Naive thymus-derived CD4-positive, alpha-beta T cell (primary cell): ENCODE measurements around the gene EFR3B. TPM values are rescaled to one million over a fixed set of nuclear protein-coding genes. Genes with fewer than 3 reads are reported as not detected.
"Not testable (repeated sequence)": the region's sequence is repeated elsewhere in the genome, so short reads cannot be mapped to it uniquely, and the experiment has no call there.

Experiments used
- ATAC-seq: fragments of 150-1000 bp; cut with Tn5 transposase; 2 replicates; pipeline ENCODE4 v1.10.0; 2021; ENCODE audit warnings: mild to moderate bottlenecking, moderate library complexity
- CTCF ChIA-PET: fragments of 350-600 bp; sonication (Branson Sonifier 250); formaldehyde crosslinking; loops from one replicate; lab custom pipeline; 2021; ENCODE audit warnings: antibody characterized with exemption; lab: Charles Lee
- POLR2A ChIA-PET: fragments of 350-600 bp; sonication (Branson Sonifier 250); formaldehyde crosslinking; loops from one replicate; lab custom pipeline; 2021; ENCODE audit warnings: antibody characterized with exemption, inconsistent platforms; lab: Charles Lee
- DNase-seq, 9 donors: peaks; one replicate each; pipeline versions ENCODE4 v3.0.0 to v3.0.0-alpha.2; 2020 to 2022; ENCODE audit warnings: mixed read lengths in 1 of 9
- H3K27ac ChIP-seq: one replicate; pipeline ENCODE4 v1.7.0; 2013; ENCODE audit warnings: mild to moderate bottlenecking, low read depth, low read length, moderate library complexity
- H3K27me3 ChIP-seq, 2 donors: one replicate each; pipeline ENCODE4 v1.7.0; 2013; ENCODE audit warnings: low read length in 2 of 2, mild to moderate bottlenecking in 2 of 2, moderate library complexity in 2 of 2; ENCODE audit not compliant: control insufficient read depth in 2 of 2, insufficient read depth in 2 of 2
- H3K36me3 ChIP-seq, 3 experiments: 1 replicate in 2 of 3; 2 replicates in 1 of 3; pipeline ENCODE4 v1.7.0; 2013; ENCODE audit warnings: low read length in 3 of 3, mild to moderate bottlenecking in 3 of 3, moderate library complexity in 1 of 3; ENCODE audit not compliant: insufficient read depth in 3 of 3, control insufficient read depth in 2 of 3
- H3K4me1 ChIP-seq, 2 donors: one replicate each; pipeline ENCODE4 v1.7.0; 2013; ENCODE audit warnings: low read length in 2 of 2, mild to moderate bottlenecking in 2 of 2, moderate library complexity in 1 of 2; ENCODE audit not compliant: control insufficient read depth in 2 of 2, insufficient read depth in 2 of 2
- H3K4me3 ChIP-seq: 2 replicates; pipeline ENCODE4 v1.7.0; 2013; ENCODE audit warnings: mild to moderate bottlenecking, low read length
- H3K9me3 ChIP-seq, 3 experiments: 1 replicate in 2 of 3; 2 replicates in 1 of 3; pipeline ENCODE4 v1.7.0; 2013; ENCODE audit warnings: low read length in 3 of 3; ENCODE audit not compliant: control insufficient read depth in 2 of 3
- H3K27ac Mint-ChIP-seq, 9 donors: one replicate each; pipeline ENCODE4 v1.8.0; 2020 to 2022; ENCODE audit warnings: mixed read lengths in 9 of 9, mild to moderate bottlenecking in 8 of 9, moderate library complexity in 5 of 9, inconsistent platforms in 2 of 9
- H3K27me3 Mint-ChIP-seq, 5 donors: one replicate each; pipeline ENCODE4 v1.8.0; 2021 to 2022; ENCODE audit warnings: mixed read lengths in 5 of 5, mild to moderate bottlenecking in 1 of 5
- H3K36me3 Mint-ChIP-seq, 5 donors: one replicate each; pipeline ENCODE4 v1.8.0; 2020 to 2022; ENCODE audit warnings: mixed read lengths in 5 of 5, mild to moderate bottlenecking in 3 of 5, inconsistent platforms in 1 of 5
- H3K4me1 Mint-ChIP-seq, 7 donors: one replicate each; pipeline ENCODE4 v1.8.0; 2020 to 2022; ENCODE audit warnings: mixed read lengths in 7 of 7, mild to moderate bottlenecking in 3 of 7, inconsistent platforms in 1 of 7
- H3K4me3 Mint-ChIP-seq, 10 donors: one replicate each; pipeline ENCODE4 v1.8.0; 2020 to 2022; ENCODE audit warnings: mild to moderate bottlenecking in 10 of 10, mixed read lengths in 10 of 10, moderate library complexity in 6 of 10, inconsistent platforms in 2 of 10
- H3K9me3 Mint-ChIP-seq, 11 donors: one replicate each; pipeline ENCODE4 v1.8.0; 2020 to 2022; ENCODE audit warnings: mixed read lengths in 11 of 11, mild to moderate bottlenecking in 4 of 11, inconsistent platforms in 1 of 11, moderate library complexity in 1 of 11
- intact Hi-C, 2 donors: fragments of 100-400 bp; cut with micrococcal nuclease; formaldehyde crosslinking; loops; one replicate each; pipeline ENCODE4 v1.15.1; 2023
- polyA plus RNA-seq, 2 donors: library from polyadenylated mRNA; unstranded; fragments of 300-500 nt; fragmentation: Illumina TruSeq; gene quantifications; one replicate each; pipeline ENCODE4 v1.2.3, GENCODE V29; 2021
- total RNA-seq, 6 experiments: library from RNA in 5 of 6; stranded (reverse) in 5 of 6; gene quantifications; 1 replicate in 5 of 6; 2 replicates in 1 of 6; pipeline ENCODE4 v1.2.3 and lab custom pipeline; 2021 to 2026

The EFR3B gene
- total and polyA plus RNA-seq, 7 experiments from 2014 or later = 0.05 to 0.10 (median 0.08) TPM; not detected in 3

- no peak for DNase-seq
- Histone ChIP-seq H3K36me3 (no peaks in the 10 kb centered on the region), H3K9me3 (no peaks in the 10 kb centered on the region), H3K27ac (no peak overlapping the region), H3K4me3 (no peak overlapping the region), H3K27me3 (no peaks in the 10 kb centered on the region), H3K4me1 (no peaks in the 10 kb centered on the region)
- intact Hi-C loops = no loop called here
- ChIA-PET CTCF (no interaction called here), POLR2A (no interaction called here)
- Mint-ChIP-seq H3K9me3 (peaks cover 0 to under 1% (median 0%) of the 10 kb centered on the region in 11 donors), H3K4me3 (no peak overlapping the region), H3K4me1 (no peaks in the 10 kb centered on the region), H3K27ac (no peak overlapping the region), H3K27me3 (peaks cover 0 to 6% (median 0%) of the 10 kb centered on the region in 5 donors), H3K36me3 (peaks cover 0 to 3% (median 0%) of the 10 kb centered on the region in 5 donors)
- no peak for ATAC-seq
Measured at GRCh38 chr2:25089605-25090315, 47.9 kb downstream of the EFR3B start.

- POLR2A ChIA-PET = no interaction called here
- DNase-seq (no peak), ATAC-seq (no peak)
- H3K9me3 ChIP-seq = no peaks in the 10 kb centered on the region
- intact Hi-C loops = no loop called here
- H3K4me3 Mint-ChIP-seq = no peak overlapping the region
- H3K9me3 Mint-ChIP-seq = peaks cover 0 to 2% (median 0%) of the 10 kb centered on the region in 11 donors
- H3K27me3 Mint-ChIP-seq = peaks cover 0 to 6% (median 0%) of the 10 kb centered on the region in 5 donors
- peaks cover 0 to 3% (median 0%) of the 10 kb centered on the region in 5 donors for H3K36me3 Mint-ChIP-seq
- no peak overlapping the region for H3K27ac Mint-ChIP-seq
- no peaks in the 10 kb centered on the region for H3K4me1 ChIP-seq
- no peak overlapping the region for H3K4me3 ChIP-seq
- H3K4me1 Mint-ChIP-seq = no peaks in the 10 kb centered on the region
- H3K36me3 ChIP-seq = no peaks in the 10 kb centered on the region
- no peak overlapping the region for H3K27ac ChIP-seq
- H3K27me3 ChIP-seq = no peaks in the 10 kb centered on the region
- CTCF ChIA-PET = no interaction called here
Measured at GRCh38 chr2:25090801-25091200, 48.9 kb downstream of the EFR3B start.

- no peak overlapping the region for H3K4me3 ChIP-seq
- H3K4me1 ChIP-seq = no peaks in the 10 kb centered on the region
- DNase-seq (no peak), ATAC-seq (no peak)
- no peaks in the 10 kb centered on the region for H3K27me3 ChIP-seq
- H3K4me3 Mint-ChIP-seq = no peak overlapping the region
- H3K27ac Mint-ChIP-seq = no peak overlapping the region
- ChIA-PET CTCF (no interaction called here), POLR2A (no interaction called here)
- intact Hi-C loops = no loop called here
- peaks cover 0 to 3% (median 0%) of the 10 kb centered on the region in 5 donors for H3K36me3 Mint-ChIP-seq
- H3K36me3 ChIP-seq = no peaks in the 10 kb centered on the region
- peaks cover 0 to 6% (median 0%) of the 10 kb centered on the region in 5 donors for H3K27me3 Mint-ChIP-seq
- peaks cover 0 to 2% (median 0%) of the 10 kb centered on the region in 11 donors for H3K9me3 Mint-ChIP-seq
- H3K27ac ChIP-seq = no peak overlapping the region
- no peaks in the 10 kb centered on the region for H3K4me1 Mint-ChIP-seq
- H3K9me3 ChIP-seq = no peaks in the 10 kb centered on the region
Measured at GRCh38 chr2:25091265-25091664, 49.4 kb downstream of the EFR3B start.

- peaks cover 0 to 3% (median 0%) of the 10 kb centered on the region in 5 donors for H3K36me3 Mint-ChIP-seq
- intact Hi-C loops = no loop called here
- no peaks in the 10 kb centered on the region for H3K4me1 ChIP-seq
- H3K27me3 ChIP-seq = no peaks in the 10 kb centered on the region
- peaks cover 0 to 6% (median 0%) of the 10 kb centered on the region in 5 donors for H3K27me3 Mint-ChIP-seq
- no peaks in the 10 kb centered on the region for H3K4me1 Mint-ChIP-seq
- H3K9me3 Mint-ChIP-seq = peaks cover 0 to 3% (median 0%) of the 10 kb centered on the region in 11 donors
- H3K36me3 ChIP-seq = no peaks in the 10 kb centered on the region
- DNase-seq (no peak), ATAC-seq (no peak)
- ChIA-PET POLR2A (no interaction called here), CTCF (interaction anchor here (0.6 kb wide), 1 partner anchor 362 kb away, joined by 3 read pairs; no protein-coding TSS in a partner anchor)
- no peak overlapping the region for H3K4me3 Mint-ChIP-seq
- H3K27ac ChIP-seq = no peak overlapping the region
- no peak overlapping the region for H3K4me3 ChIP-seq
- no peak overlapping the region for H3K27ac Mint-ChIP-seq
- H3K9me3 ChIP-seq = no peaks in the 10 kb centered on the region
Measured at GRCh38 chr2:25098056-25098455, 56.2 kb downstream of the EFR3B start.

GRCh38 chr2:25098670-25099486, 57.0 kb downstream of the EFR3B start:
- Mint-ChIP-seq H3K4me1 (no peaks in the 10 kb centered on the region), H3K27ac (no peak overlapping the region), H3K36me3 (no peaks in the 10 kb centered on the region), H3K4me3 (no peak overlapping the region), H3K9me3 (peaks cover 0 to 3% (median 0%) of the 10 kb centered on the region in 11 donors), H3K27me3 (peaks cover 0 to 3% (median 0%) of the 10 kb centered on the region in 5 donors)
- Histone ChIP-seq H3K4me3 (no peak overlapping the region), H3K4me1 (no peaks in the 10 kb centered on the region), H3K9me3 (no peaks in the 10 kb centered on the region), H3K36me3 (no peaks in the 10 kb centered on the region), H3K27ac (no peak overlapping the region), H3K27me3 (no peaks in the 10 kb centered on the region)
- DNase-seq = no peak
- CTCF ChIA-PET = interaction anchor here (0.7 kb wide), 1 partner anchor 697 kb away, joined by 4 read pairs; no protein-coding TSS in a partner anchor
- intact Hi-C loops = no loop called here
- ATAC-seq = no peak
- POLR2A ChIA-PET = no interaction called here

GRCh38 chr2:25102352-25102751, 60.5 kb downstream of the EFR3B start:
- H3K27ac ChIP-seq, H3K27me3 Mint-ChIP-seq, H3K36me3 ChIP-seq, H3K4me3 ChIP-seq, H3K27ac Mint-ChIP-seq, H3K4me1 ChIP-seq, H3K9me3 ChIP-seq, H3K4me1 Mint-ChIP-seq, H3K9me3 Mint-ChIP-seq, H3K4me3 Mint-ChIP-seq, H3K36me3 Mint-ChIP-seq, CTCF ChIA-PET, DNase-seq, ATAC-seq, intact Hi-C loops, POLR2A ChIA-PET, H3K27me3 ChIP-seq: not testable (repeated sequence)
